Measurements from ENCODE around the gene GTPBP3.
"Not testable (repeated sequence)": the region's sequence is repeated elsewhere in the genome, so short reads cannot be mapped to it uniquely, and the experiment has no call there.

The GTPBP3 gene

DNA sequence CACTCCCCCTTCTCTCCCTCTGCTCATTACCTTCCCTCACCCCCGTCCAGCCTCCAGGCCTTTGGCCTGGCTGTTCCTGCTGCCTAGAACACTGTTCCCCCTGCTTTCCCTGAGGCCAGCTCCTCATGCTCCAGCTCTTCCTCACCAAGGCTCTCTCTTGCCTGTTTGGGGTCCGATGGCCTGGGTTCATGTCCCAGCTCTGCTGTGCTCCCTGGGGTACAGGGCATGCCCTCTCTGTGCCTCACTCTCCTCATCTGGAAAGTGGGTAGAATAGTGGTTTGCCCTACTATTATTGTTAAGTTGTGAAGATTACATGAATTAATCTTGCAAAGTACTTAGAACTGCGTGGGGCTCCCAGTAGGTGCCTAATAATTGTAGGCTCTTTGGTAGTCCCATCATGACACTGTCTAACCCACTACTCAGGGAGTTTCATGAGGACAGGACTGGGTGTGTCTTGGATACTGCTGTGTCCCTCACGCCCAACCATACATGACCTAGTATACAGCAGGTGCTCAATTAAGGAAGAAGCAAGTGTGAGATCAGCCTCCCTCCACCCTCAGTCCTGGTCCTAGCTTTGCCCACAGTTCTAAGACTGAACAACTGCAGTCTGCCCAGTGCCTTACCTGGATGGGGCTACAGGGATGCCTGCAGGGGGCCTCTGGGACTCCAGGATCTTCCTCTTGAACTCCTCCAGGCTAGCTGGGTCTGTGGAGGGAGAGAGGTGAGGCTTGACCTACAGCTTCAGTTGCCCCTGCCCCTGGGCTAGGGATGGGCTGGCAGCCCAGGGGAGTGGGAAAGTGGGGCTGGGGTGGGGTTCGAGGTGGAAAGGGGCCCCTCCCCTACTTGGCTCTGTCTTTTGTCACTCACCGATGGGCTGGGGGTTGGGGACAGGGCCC, 22.8 kb downstream of the GTPBP3 start:
- no peak overlapping the region for H3K4me3 ChIP-seq (ENCODE audit: low read depth, low read length)
- no peak for DNase-seq (ENCODE audit: low read depth)
- TF ChIP-seq, protein P1, sequence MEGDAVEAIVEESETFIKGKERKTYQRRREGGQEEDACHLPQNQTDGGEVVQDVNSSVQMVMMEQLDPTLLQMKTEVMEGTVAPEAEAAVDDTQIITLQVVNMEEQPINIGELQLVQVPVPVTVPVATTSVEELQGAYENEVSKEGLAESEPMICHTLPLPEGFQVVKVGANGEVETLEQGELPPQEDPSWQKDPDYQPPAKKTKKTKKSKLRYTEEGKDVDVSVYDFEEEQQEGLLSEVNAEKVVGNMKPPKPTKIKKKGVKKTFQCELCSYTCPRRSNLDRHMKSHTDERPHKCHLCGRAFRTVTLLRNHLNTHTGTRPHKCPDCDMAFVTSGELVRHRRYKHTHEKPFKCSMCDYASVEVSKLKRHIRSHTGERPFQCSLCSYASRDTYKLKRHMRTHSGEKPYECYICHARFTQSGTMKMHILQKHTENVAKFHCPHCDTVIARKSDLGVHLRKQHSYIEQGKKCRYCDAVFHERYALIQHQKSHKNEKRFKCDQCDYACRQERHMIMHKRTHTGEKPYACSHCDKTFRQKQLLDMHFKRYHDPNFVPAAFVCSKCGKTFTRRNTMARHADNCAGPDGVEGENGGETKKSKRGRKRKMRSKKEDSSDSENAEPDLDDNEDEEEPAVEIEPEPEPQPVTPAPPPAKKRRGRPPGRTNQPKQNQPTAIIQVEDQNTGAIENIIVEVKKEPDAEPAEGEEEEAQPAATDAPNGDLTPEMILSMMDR (conservative IDR thresholded peaks at IDR 0.05; ENCODE audit: low read depth, low read length): no peak

DNA sequence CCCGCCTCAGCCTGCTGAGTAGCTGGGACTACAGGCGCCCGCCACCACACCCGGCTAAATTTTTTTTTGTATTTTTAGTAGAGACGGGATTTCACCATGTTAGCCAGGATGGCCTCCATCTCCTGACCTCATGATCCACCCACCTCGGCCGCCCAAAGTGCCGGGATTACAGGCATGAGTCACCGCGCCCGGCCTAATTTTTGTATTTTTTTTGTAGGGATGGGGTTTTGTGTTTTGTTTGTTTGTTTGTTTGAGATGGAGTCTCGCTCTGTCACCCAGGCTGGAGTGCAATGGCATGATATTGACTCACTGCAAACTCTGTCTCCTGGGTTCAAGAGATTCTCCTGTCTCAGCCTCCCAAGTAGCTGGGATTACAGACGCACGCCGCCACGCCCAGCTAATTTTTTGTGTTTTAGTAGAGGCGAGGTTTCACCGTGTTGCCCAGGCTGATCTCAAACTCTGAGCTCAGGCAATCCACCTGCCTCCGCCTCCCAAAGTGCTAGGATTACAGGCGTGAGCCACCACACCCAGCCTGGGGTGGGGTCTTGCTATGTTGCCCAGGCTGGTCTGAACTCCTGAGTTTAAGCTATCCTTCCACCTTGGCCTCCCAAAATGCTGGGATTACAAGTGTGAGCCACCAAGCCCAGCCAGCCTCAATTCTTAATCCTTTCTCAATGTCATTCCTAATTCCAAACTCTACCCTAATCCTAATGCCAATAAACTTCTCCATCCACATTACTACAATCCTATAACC, 26.7 kb downstream of the GTPBP3 start:
- H3K4me3 ChIP-seq (ENCODE audit: low read depth, low read length); DNase-seq (ENCODE audit: low read depth): not testable (repeated sequence)

DNA sequence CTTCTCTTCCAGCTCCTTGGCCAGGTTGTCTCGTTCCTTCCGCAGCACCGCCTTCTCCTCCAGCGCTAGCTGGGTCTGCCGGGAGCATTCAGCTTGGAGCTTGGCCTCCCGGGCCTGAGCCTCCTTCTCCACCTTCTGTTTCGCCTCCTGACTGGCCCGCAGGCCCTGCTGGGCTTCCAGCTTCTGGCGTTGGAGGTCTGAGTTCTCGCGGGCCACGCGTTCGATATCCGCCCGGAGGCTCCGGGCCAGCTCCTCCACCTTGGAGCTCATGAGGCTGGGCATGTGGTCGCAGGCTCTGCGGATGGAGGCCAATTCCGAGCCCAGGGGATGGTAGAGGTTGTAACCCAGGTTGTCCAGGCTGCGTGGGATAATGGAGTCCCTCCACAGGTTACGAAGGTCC, 28.0 kb downstream of the GTPBP3 start:
- TF ChIP-seq, protein P1 (conservative IDR thresholded peaks at IDR 0.05; ENCODE audit: low read depth, low read length): no peak
- no peak overlapping the region for H3K4me3 ChIP-seq (ENCODE audit: low read depth, low read length)
- DNase-seq (ENCODE audit: low read depth): no peak

DNA sequence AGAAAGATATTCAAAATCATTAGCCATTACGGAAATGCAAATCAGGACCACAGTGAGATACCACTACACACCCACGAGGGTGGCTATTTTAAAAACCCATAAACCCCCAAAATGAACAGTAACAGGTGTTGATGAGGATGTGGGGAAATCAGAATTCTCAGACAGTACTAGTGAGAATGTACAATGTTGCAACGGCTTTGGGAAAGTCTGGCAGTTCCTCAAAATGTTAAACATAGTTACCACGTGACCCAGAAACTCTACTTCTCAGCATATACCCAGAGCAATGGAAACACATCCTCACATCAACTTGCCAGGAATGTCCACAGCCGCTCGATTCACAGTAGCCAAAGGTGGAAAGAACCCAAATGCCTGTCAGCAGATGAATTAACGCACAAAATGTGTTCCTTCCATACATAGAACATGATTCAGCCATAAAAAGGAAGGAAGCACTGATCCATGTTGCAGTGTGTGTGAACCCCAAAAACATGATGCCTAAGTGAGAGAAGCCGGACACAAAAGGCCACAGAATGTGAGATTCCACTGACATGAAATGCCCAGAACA, 32.8 kb downstream of the GTPBP3 start:
- DNase-seq (ENCODE audit: low read depth): peak; percentile 84
- no peak overlapping the region for H3K4me3 ChIP-seq (ENCODE audit: low read depth, low read length)
- TF ChIP-seq, protein P1 (conservative IDR thresholded peaks at IDR 0.05; ENCODE audit: low read depth, low read length): no peak

DNA sequence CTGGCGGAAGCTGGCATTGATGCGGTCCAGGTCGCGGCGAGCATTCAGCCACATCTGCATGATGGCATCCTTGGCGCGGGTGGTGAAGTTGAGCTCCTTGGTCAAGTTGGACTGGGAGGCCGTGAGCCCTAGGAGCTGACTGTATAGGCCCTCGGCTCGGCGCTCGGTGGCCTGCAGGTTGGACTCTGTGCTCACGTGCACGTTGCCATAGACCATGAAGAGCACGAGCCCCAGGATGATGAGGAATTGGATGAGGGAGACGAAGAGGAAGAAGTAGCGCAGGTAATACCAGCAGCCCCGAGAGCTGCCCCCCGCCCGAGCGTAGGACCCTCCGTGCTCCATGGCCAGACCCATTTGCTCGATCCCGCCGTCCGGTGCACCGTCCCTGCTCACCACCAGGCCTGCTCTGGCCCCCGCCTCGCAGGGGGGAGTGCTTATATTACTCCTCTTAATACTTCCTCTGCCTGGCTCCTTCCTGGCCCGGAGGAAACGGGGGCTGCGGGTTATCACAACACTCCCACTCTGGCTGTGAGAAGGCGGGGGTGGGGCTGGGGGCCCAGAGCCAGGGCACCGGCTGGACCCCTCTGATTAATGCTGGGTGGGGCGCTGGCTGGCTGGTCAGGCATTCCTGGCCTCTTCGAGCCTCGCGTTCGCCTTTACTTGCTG, 39.7 kb downstream of the GTPBP3 start, which contains the start of gene PLVAP:
PLVAP (minus strand) TSS at position 408 of the 666 bp plus-strand sequence; CDS start at position 354, 54 bp downstream.
- H3K4me3 ChIP-seq (ENCODE audit: low read depth, low read length): no peak within 1 kb of the TSS
- no peak for DNase-seq (ENCODE audit: low read depth)
- TF ChIP-seq, protein P1 (conservative IDR thresholded peaks at IDR 0.05; ENCODE audit: low read depth, low read length): no peak

DNA sequence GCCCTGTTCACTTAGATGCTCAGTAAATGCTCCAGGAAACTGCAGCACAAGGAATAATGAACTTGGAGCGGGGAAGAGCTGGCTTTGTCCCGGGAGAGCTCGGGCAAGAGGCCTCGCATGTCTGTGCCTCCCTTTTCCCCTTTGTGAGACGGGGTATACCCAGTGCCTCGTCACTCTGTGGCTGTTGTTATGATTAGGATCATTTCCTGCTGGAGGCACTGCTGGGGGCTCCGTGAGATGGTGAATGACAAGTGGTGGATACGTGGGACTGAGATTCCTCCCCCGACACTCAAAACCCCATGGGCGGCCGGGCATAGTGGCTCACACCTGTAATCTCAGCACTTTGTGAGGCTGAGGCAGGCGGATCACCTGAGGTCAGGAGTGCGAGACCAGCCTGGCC, 40.9 kb downstream of the GTPBP3 start:
- H3K4me3 ChIP-seq (ENCODE audit: low read depth, low read length): no peak overlapping the region
- TF ChIP-seq, protein P1 (conservative IDR thresholded peaks at IDR 0.05; ENCODE audit: low read depth, low read length): no peak
- no peak for DNase-seq (ENCODE audit: low read depth)

DNA sequence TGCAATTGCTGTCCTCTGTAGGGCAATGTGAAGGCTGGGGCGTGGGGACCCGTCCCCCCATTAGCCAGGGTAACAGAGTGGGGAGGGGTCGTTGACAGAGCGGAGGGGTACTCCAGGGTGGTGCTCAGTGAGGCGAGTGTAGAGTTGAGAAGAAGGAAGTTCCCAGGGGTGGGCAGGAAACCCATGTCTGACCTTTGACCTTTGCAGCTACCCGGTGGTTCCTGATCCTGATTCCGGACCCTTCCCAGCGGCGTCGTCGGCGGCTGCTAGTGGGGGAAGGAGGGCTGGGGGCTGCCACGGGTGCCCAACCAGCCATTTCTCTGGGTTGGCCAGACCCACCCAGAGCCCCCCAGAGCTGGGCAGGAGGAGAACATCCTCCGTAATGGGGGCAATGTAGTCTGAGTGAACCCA, 41.9 kb downstream of the GTPBP3 start:
- TF ChIP-seq, protein P1 (conservative IDR thresholded peaks at IDR 0.05; ENCODE audit: low read depth, low read length): no peak
- DNase-seq (ENCODE audit: low read depth): no peak
- H3K4me3 ChIP-seq (ENCODE audit: low read depth, low read length): no peak overlapping the region
